ENCODE results near the gene KPNB1.

DNA sequence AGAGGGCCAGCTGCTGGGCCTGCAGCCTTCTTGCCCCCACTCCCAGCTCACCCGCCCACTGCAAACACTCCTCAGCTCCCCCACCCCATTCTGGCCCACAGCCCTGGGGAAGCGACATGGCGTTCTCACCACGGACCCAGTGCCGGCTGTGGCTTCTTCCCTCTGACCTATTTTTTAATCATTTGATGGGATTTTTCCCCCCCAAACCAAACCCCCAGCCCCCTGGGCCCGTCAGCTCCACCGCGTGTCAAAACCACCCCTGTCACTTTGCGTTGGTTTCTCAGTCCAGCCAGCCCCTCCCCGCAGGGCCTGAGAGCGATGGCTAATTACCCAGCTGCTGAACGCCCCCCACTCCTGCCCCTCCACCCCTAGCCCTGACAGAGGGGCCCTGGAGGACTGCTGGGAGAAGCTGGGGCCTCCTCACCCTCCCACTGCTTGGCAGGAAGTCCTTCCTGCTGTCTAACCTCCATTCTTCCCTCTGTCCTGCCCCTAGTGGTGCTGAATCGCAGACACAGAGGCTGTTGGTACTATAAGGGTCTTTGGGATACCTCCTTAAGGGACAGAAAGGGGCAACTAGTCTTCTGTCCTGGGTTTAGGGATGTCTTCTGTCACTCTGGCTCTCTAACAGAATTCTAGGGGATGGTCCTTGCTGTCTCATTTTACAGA lies 75.9 kb downstream of the KPNB1 start:
- TF ChIP-seq MAX (IDR thresholded peaks at IDR 0.05) (no peak), CTCF (IDR thresholded peaks at IDR 0.05) (no peak), BCL3 (IDR thresholded peaks at IDR 0.05) (no peak), POLR2A (IDR thresholded peaks at IDR 0.05; ENCODE audit: low read length) (no peak), JUNB (IDR thresholded peaks at IDR 0.05) (no peak)

Data from A549 (cell line).